ENCODE data around the gene NDUFS8. TPM values are rescaled to one million over a fixed set of nuclear protein-coding genes. Genes with fewer than 3 reads are reported as not detected.

Gene NDUFS8
- total RNA-seq, 4 donors from 2014 or later, result 112 to 192 (median 135) TPM

DNA sequence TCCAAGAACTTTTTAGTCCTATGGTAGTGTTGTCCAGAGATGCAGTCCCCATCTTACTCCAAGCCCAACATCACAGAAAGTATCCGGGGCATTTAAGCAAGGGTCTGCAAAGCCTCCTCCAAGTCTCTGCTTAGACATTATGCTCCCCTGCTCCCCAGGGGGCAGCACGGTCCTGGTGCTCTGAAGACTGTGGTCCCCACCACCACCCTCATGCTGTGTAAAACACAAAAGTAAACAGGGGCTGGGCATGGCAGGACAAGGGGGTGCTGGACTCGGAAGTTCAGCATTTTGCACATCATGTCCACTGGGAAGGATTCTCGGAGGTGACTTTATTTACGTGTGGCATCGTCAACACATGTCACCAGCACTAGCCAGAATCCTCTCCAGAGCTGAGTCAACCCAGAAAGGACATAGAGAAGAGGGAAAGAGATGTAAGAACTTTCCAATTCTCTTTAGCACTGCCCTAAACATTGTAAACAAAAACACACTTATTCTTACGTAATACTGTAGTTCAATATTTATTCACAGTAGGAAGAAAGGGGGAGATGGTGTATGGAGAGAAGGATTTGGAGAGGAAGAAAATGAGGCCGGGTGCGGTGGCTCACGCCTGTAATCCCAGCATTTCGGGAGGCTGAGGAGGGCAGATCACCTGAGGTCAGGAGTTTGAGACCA is 46.0 kb downstream of the NDUFS8 start:
- intact Hi-C loops (cut with DNase I), result no loop called here
- no peak overlapping the region for H3K27ac ChIP-seq
- WGBS, 2 donors, result 87 to 90% methylated on average over 10 to 11 of the region's 11 CpGs
- no peak overlapping the region for H3K4me3 ChIP-seq
- no peaks in the 10 kb centered on the region for H3K9me3 ChIP-seq
- H3K4me1 ChIP-seq, result peaks cover 0 to 14% (median 0%) of the 10 kb centered on the region in 3 donors
- TF ChIP-seq, protein P1, sequence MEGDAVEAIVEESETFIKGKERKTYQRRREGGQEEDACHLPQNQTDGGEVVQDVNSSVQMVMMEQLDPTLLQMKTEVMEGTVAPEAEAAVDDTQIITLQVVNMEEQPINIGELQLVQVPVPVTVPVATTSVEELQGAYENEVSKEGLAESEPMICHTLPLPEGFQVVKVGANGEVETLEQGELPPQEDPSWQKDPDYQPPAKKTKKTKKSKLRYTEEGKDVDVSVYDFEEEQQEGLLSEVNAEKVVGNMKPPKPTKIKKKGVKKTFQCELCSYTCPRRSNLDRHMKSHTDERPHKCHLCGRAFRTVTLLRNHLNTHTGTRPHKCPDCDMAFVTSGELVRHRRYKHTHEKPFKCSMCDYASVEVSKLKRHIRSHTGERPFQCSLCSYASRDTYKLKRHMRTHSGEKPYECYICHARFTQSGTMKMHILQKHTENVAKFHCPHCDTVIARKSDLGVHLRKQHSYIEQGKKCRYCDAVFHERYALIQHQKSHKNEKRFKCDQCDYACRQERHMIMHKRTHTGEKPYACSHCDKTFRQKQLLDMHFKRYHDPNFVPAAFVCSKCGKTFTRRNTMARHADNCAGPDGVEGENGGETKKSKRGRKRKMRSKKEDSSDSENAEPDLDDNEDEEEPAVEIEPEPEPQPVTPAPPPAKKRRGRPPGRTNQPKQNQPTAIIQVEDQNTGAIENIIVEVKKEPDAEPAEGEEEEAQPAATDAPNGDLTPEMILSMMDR (IDR thresholded peaks at IDR 0.05), result no peak
- no peak for TF ChIP-seq POLR2A (IDR thresholded peaks at IDR 0.05)
- H3K36me3 ChIP-seq, result peaks cover 0 to 36% (median 0%) of the 10 kb centered on the region in 3 donors
- no peaks in the 10 kb centered on the region for H3K27me3 ChIP-seq
- no peak for DNase-seq

DNA sequence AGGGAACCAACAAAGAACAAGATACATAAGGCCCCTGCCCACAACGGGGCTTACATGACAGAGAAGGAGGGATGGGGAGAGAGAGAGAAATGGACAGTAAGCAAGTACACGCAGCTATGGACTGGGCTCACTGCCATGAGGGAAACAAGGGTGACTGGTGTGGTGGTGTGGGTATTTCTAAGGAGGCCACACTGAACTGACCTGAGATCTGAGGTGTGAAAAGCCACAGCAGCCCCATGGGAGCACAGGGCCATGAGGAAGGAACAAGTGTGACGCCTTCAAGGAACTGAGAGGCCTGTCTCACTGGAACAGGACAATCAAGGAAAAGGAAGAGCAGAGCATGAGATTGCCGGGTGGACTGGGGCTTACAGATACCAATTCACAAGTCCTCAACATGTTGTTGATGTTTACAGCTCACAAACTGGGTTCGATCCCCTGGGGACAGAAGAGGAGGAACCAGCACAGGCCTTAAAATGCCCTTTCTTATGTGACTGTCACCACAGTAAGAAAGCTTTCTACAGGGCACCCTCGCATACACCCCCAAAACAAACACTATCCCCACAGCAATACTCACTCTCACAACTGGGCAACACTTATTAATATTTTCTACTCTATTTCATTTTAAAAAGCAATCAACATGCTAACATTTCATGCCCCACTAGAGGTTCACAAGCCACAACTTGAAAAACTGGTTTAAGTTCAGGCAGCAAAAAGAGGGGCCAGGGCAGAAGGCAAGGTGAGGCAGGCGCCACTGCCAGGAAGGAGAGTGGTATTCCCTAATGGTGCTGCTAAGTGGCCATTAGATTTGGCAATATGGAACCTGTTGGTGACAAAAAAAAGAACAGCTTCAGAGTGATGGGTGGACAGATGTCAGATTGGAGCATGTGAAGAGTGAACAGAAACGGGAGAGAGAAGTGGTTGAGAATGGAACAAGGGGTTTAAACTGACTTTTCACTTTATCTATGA is 47.4 kb downstream of the NDUFS8 start:
- intact Hi-C loops (cut with DNase I), result no loop called here
- no peak for DNase-seq
- TF ChIP-seq, protein P1 (IDR thresholded peaks at IDR 0.05), result no peak
- TF ChIP-seq POLR2A (IDR thresholded peaks at IDR 0.05), result no peak
- WGBS, 2 donors, result 59 to 62% methylated on average over 7 to 8 of the region's 8 CpGs
- H3K27me3 ChIP-seq, result no peaks in the 10 kb centered on the region
- peaks cover 0 to 25% (median 0%) of the 10 kb centered on the region in 3 donors for H3K36me3 ChIP-seq
- H3K27ac ChIP-seq, result no peak overlapping the region
- no peaks in the 10 kb centered on the region for H3K9me3 ChIP-seq
- H3K4me1 ChIP-seq, result peaks cover 0 to 23% (median 0%) of the 10 kb centered on the region in 3 donors
- H3K4me3 ChIP-seq, result no peak overlapping the region

DNA sequence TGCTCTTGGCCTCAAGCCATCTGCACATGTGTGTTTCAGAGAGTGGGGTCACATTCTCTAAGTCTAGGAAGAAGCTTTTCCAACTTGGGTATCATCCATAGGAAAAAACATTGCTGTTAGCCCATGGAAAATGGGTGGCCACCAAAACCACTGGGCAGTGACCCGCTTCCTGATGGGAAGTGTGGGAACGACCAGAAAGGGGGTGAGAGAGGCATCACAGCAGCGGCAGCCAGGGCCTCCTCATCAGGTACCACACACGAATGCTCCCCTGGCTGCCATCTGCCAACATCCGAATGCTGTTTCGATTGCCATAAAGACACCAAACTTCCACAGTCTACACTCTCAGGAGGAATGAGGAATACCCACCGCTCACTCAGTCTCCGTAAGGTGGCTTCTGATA is 50.4 kb downstream of the NDUFS8 start:
- Histone ChIP-seq H3K4me1 (peaks cover 0 to 23% (median 0%) of the 10 kb centered on the region in 3 donors), H3K9me3 (no peaks in the 10 kb centered on the region), H3K27ac (no peak overlapping the region), H3K36me3 (peaks cover 0 to 10% (median 0%) of the 10 kb centered on the region in 3 donors), H3K27me3 (no peaks in the 10 kb centered on the region), H3K4me3 (no peak overlapping the region)
- 93 to 100% methylated on average over 7 to 8 of the region's 8 CpGs for WGBS, 2 donors
- TF ChIP-seq, protein P1 (IDR thresholded peaks at IDR 0.05), result no peak
- TF ChIP-seq POLR2A (IDR thresholded peaks at IDR 0.05), result no peak
- DNase-seq, result no peak
- intact Hi-C loops (cut with DNase I), result no loop called here

DNA sequence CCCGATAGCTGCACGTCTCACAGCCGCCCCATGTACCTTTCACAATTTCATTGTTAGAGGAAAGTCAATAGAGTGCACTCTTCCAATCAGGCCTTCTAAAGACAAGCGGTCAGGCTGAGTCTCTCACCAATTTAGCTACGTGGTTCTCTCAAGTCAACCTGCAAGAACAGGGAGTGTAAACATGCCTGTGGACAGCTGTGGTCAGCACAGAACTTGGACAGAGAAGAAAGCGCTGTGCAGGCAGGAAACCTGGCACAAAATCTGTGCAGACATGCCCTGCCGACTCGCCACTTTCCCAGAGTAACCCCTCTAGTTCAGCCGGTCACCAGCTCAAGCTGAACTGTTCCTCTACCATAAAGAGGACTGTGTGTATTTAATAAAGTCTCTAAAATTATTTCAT is 51.2 kb downstream of the NDUFS8 start:
- intact Hi-C loops (cut with DNase I), result no loop called here
- no peak for TF ChIP-seq POLR2A (IDR thresholded peaks at IDR 0.05)
- TF ChIP-seq, protein P1 (IDR thresholded peaks at IDR 0.05), result no peak
- H3K27ac ChIP-seq, result no peak overlapping the region
- no peaks in the 10 kb centered on the region for H3K9me3 ChIP-seq
- H3K27me3 ChIP-seq, result no peaks in the 10 kb centered on the region
- 61 to 68% methylated on average over 9 of the region's 9 CpGs for WGBS, 2 donors
- H3K4me3 ChIP-seq, result no peak overlapping the region
- DNase-seq, result no peak
- peaks cover 0 to 10% (median 0%) of the 10 kb centered on the region in 3 donors for H3K36me3 ChIP-seq
- H3K4me1 ChIP-seq, result peaks cover 0 to 23% (median 0%) of the 10 kb centered on the region in 3 donors

DNA sequence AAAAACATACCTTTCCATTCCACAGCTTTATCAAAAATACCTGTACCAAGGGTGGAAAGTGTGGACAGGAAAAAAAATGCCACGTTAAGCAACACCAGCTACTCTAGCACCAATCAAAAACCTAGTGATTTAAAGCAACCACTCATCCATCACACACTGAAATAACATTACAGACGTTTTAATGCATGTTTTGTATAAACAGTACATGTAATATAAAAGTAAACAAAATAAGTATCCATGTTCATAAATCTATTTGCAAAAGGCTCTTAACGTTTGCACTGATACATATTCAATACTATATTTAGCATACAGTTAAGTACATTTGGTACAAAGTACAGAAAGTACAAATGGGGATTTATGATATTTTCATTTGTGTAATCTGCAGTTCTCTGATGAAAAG is 52.0 kb downstream of the NDUFS8 start:
- no peaks in the 10 kb centered on the region for H3K9me3 ChIP-seq
- TF ChIP-seq POLR2A (IDR thresholded peaks at IDR 0.05), result no peak
- peaks cover 0 to 10% (median 0%) of the 10 kb centered on the region in 3 donors for H3K36me3 ChIP-seq
- peaks cover 0 to 21% (median 0%) of the 10 kb centered on the region in 3 donors for H3K4me1 ChIP-seq
- 28 to 41% methylated on average over 3 of the region's 3 CpGs for WGBS, 2 donors
- no peak for DNase-seq
- intact Hi-C loops (cut with DNase I), result no loop called here
- no peaks in the 10 kb centered on the region for H3K27me3 ChIP-seq
- no peak overlapping the region for H3K27ac ChIP-seq
- no peak overlapping the region for H3K4me3 ChIP-seq
